Natural killer cell (primary cell): ENCODE measurements around the gene HPS5. TPM values are rescaled to one million over a fixed set of nuclear protein-coding genes. Genes with fewer than 3 reads are reported as not detected.

Experiments
- ATAC-seq, 3 donors: fragments of 150-1000 bp in 2 of 3; fragments of 200-7000 bp in 1 of 3; cut with Tn5 transposase; 1 replicate in 1 of 3; 2 replicates in 2 of 3; pipeline ENCODE4 v1.10.0; 2021; ENCODE audit warnings: mild to moderate bottlenecking in 2 of 3, moderate library complexity in 2 of 3
- DNase-seq, 2 donors: peaks; one replicate each; pipeline versions ENCODE4 v3.0.0 to v3.0.0-alpha.2; 2013 to 2021; ENCODE audit warnings: mixed read lengths in 1 of 2
- H3K27ac ChIP-seq: one replicate; pipeline ENCODE4 v1.5.1; 2013; ENCODE audit warnings: mild to moderate bottlenecking, low read length
- H3K27me3 ChIP-seq: one replicate; pipeline ENCODE4 v1.6.1; 2013; ENCODE audit warnings: low read length; ENCODE audit not compliant: control insufficient read depth, insufficient read depth
- H3K36me3 ChIP-seq: one replicate; pipeline ENCODE4 v1.6.1; 2013; ENCODE audit warnings: low read length; ENCODE audit not compliant: control insufficient read depth, insufficient read depth
- H3K4me1 ChIP-seq: one replicate; pipeline ENCODE4 v1.6.1; 2013; ENCODE audit warnings: low read length; ENCODE audit not compliant: control insufficient read depth, insufficient read depth
- H3K4me3 ChIP-seq: one replicate; pipeline ENCODE4 v1.5.1; 2013; ENCODE audit warnings: low read length
- H3K9me3 ChIP-seq: one replicate; pipeline ENCODE4 v1.6.1; 2013; ENCODE audit warnings: low read length; ENCODE audit not compliant: control insufficient read depth, insufficient read depth
- H3K27ac Mint-ChIP-seq, 2 donors: one replicate each; pipeline ENCODE4 v1.8.0; 2022; ENCODE audit warnings: mild to moderate bottlenecking in 2 of 2, mixed read lengths in 2 of 2, moderate library complexity in 1 of 2
- H3K27me3 Mint-ChIP-seq, 2 donors: one replicate each; pipeline ENCODE4 v1.8.0; 2022; ENCODE audit warnings: low read depth in 2 of 2, mixed read lengths in 2 of 2
- H3K36me3 Mint-ChIP-seq: one replicate; pipeline ENCODE4 v1.8.0; 2022; ENCODE audit warnings: mixed read lengths
- H3K4me1 Mint-ChIP-seq, 2 donors: one replicate each; pipeline ENCODE4 v1.8.0; 2022; ENCODE audit warnings: mixed read lengths in 2 of 2
- H3K4me3 Mint-ChIP-seq: one replicate; pipeline ENCODE4 v1.8.0; 2022; ENCODE audit warnings: mild to moderate bottlenecking, moderate library complexity, mixed read lengths
- H3K9me3 Mint-ChIP-seq, 2 donors: one replicate each; pipeline ENCODE4 v1.8.0; 2022; ENCODE audit warnings: mixed read lengths in 2 of 2
- WGBS: methylation state at CpG from one replicate; pipeline ENCODE4 v1.1.7; 2013; ENCODE audit warnings: missing lambda C conversion rate; ENCODE audit not compliant: insufficient coverage; 5-methylcytosine and 5-hydroxymethylcytosine counted together
- intact Hi-C: fragments of 100-400 bp; cut with micrococcal nuclease; formaldehyde crosslinking; loops from one replicate; pipeline ENCODE4 v1.14.2; 2022
- total RNA-seq, 4 donors: library from RNA; stranded (reverse); fragments of 120-200 nt in 1 of 4; gene quantifications; one replicate each; pipeline versions ENCODE4 v1.2.3 to v1.2.4, GENCODE V29; 2013 to 2022
- TF ChIP-seq, protein P1 (sequence below): fragments of 200-600 bp; IDR thresholded peaks from one replicate; pipeline ENCODE4 v1.8.0; 2022; ENCODE audit warnings: antibody characterized with exemption

HPS5 gene
- total RNA-seq, 3 donors from 2014 or later (not counting 1 experiment from before 2014, with no cell fraction given): 11.5 to 14.5 (median 14.0) TPM

DNA sequence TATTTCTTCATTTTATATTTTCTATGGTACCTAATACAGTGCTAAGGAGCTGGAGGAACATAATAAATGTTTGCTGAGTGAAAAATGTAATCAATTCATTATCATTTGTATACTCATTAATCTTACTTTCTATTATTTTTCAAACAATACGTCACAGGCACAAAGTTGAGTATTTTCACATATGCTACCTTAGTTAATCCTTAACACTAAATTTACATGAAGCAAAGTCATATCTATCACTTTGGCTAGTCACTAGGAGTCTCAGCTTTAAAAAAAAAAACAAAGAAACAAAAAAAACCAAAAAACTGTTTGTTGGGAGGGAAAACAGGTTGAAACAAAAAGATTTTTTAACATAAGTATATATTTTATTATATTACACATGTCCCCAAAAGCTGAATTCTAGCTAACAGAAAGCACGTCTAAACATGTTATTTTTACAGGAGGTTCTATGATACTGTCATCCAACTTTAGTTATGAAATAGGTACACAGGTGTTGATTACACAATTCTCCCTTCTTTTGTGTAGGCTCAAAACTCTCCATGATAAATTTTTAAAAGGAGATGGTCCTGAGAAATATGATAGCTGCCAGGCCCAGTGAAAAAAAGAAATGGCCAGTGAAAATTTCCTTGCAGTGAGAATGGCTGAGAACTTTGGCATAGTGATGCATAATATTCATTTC is 14.3 kb downstream of the HPS5 start:
- Mint-ChIP-seq H3K4me3 (no peak overlapping the region), H3K36me3 (peaks cover 14% of the 10 kb centered on the region), H3K27me3 (no peaks in the 10 kb centered on the region), H3K4me1 (no peaks in the 10 kb centered on the region), H3K27ac (no peak overlapping the region), H3K9me3 (no peaks in the 10 kb centered on the region)
- ATAC-seq: no peak
- H3K36me3 ChIP-seq: peaks cover 83% of the 10 kb centered on the region
- no peaks in the 10 kb centered on the region for H3K27me3 ChIP-seq
- H3K4me1 ChIP-seq: no peaks in the 10 kb centered on the region
- intact Hi-C loops: no loop called here
- H3K4me3 ChIP-seq: no peak overlapping the region
- H3K9me3 ChIP-seq: no peaks in the 10 kb centered on the region
- no peak for DNase-seq
- TF ChIP-seq, protein P1, sequence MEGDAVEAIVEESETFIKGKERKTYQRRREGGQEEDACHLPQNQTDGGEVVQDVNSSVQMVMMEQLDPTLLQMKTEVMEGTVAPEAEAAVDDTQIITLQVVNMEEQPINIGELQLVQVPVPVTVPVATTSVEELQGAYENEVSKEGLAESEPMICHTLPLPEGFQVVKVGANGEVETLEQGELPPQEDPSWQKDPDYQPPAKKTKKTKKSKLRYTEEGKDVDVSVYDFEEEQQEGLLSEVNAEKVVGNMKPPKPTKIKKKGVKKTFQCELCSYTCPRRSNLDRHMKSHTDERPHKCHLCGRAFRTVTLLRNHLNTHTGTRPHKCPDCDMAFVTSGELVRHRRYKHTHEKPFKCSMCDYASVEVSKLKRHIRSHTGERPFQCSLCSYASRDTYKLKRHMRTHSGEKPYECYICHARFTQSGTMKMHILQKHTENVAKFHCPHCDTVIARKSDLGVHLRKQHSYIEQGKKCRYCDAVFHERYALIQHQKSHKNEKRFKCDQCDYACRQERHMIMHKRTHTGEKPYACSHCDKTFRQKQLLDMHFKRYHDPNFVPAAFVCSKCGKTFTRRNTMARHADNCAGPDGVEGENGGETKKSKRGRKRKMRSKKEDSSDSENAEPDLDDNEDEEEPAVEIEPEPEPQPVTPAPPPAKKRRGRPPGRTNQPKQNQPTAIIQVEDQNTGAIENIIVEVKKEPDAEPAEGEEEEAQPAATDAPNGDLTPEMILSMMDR: no peak
- no peak overlapping the region for H3K27ac ChIP-seq
- 86% methylated on average over 1 of the region's 2 CpGs for WGBS

GRCh38 chr11:18304745-18305144 is 17.2 kb downstream of the HPS5 start:
- H3K9me3 ChIP-seq: no peaks in the 10 kb centered on the region
- Mint-ChIP-seq H3K4me3 (no peak overlapping the region), H3K9me3 (no peaks in the 10 kb centered on the region), H3K27ac (no peak overlapping the region), H3K4me1 (no peaks in the 10 kb centered on the region), H3K36me3 (peaks cover 18% of the 10 kb centered on the region), H3K27me3 (no peaks in the 10 kb centered on the region)
- ATAC-seq (no peak), DNase-seq (no peak)
- no peak overlapping the region for H3K4me3 ChIP-seq
- H3K4me1 ChIP-seq: no peaks in the 10 kb centered on the region
- H3K27me3 ChIP-seq: no peaks in the 10 kb centered on the region
- intact Hi-C loops: no loop called here
- TF ChIP-seq, protein P1: no peak
- no peak overlapping the region for H3K27ac ChIP-seq
- H3K36me3 ChIP-seq: peaks cover 83% of the 10 kb centered on the region

- peaks cover 74% of the 10 kb centered on the region for H3K36me3 ChIP-seq
- H3K27me3 ChIP-seq: no peaks in the 10 kb centered on the region
- Mint-ChIP-seq H3K36me3 (peaks cover 34% of the 10 kb centered on the region), H3K4me3 (no peak overlapping the region), H3K27me3 (no peaks in the 10 kb centered on the region), H3K4me1 (no peaks in the 10 kb centered on the region), H3K27ac (no peak overlapping the region), H3K9me3 (no peaks in the 10 kb centered on the region)
- ATAC-seq (no peak), DNase-seq (no peak)
- intact Hi-C loops: no loop called here
- H3K4me3 ChIP-seq: no peak overlapping the region
- H3K4me1 ChIP-seq: no peaks in the 10 kb centered on the region
- H3K27ac ChIP-seq: no peak overlapping the region
- H3K9me3 ChIP-seq: no peaks in the 10 kb centered on the region
- TF ChIP-seq, protein P1: no peak
These were observed 22.2 kb downstream of the HPS5 start for GRCh38 chr11:18299721-18300120.

DNA sequence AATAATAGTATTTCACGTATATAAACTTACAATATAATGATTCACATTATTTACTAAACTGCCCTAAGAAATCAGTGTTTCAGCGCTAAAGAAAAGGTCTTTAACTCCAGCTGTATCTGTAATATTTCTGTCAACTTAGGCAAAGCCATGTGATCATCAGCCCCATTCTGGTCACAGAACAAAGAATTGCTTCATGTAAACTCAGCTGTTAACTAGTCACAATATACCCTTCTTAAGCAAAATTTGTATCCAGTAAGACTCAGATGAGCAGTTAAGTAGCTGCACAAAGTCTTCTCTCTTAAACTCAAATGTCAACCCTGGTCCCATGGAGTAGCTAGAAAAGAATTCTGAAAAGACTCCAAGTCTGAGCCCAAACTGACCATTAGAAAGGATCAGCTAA is 26.6 kb downstream of the HPS5 start:
- no peak for ATAC-seq
- H3K36me3 ChIP-seq: peaks cover 63% of the 10 kb centered on the region
- Mint-ChIP-seq H3K36me3 (peaks cover 56% of the 10 kb centered on the region), H3K27me3 (no peaks in the 10 kb centered on the region), H3K27ac (no peak overlapping the region), H3K4me1 (no peaks in the 10 kb centered on the region), H3K9me3 (no peaks in the 10 kb centered on the region), H3K4me3 (no peak overlapping the region)
- intact Hi-C loops: no loop called here
- no peaks in the 10 kb centered on the region for H3K27me3 ChIP-seq
- no peak overlapping the region for H3K4me3 ChIP-seq
- TF ChIP-seq, protein P1: no peak
- H3K4me1 ChIP-seq: no peaks in the 10 kb centered on the region
- H3K27ac ChIP-seq: no peak overlapping the region
- 98% methylated on average over 2 of the region's 2 CpGs for WGBS
- no peaks in the 10 kb centered on the region for H3K9me3 ChIP-seq
- no peak for DNase-seq
